GM19372 (cell line): ENCODE results near the gene JADE2.

Experiments used
- ATAC-seq: cut with Tn5 transposase; IDR thresholded peaks from one replicate; pipeline ENCODE4 v1.9.1; 2021; ENCODE audit warnings: mild to moderate bottlenecking, low read depth, moderate library complexity; ENCODE audit not compliant: unreplicated experiment

The JADE2 gene

GRCh38 chr5:134610725-134611124, 85.3 kb downstream of the JADE2 start:
- no peak for ATAC-seq

- ATAC-seq, result no peak
Measured at GRCh38 chr5:134611515-134611914, 86.0 kb downstream of the JADE2 start.

- ATAC-seq, result no peak
Measured at GRCh38 chr5:134614450-134615085, 89.1 kb downstream of the JADE2 start.

GRCh38 chr5:134620634-134621033, 95.2 kb downstream of the JADE2 start:
- no peak for ATAC-seq

GRCh38 chr5:134625559-134625958, 100.1 kb downstream of the JADE2 start:
- ATAC-seq, result no peak

GRCh38 chr5:134626369-134627014, 101.0 kb downstream of the JADE2 start:
- ATAC-seq, result no peak
